ENCODE results near the gene MAEL. TPM values are rescaled to one million over a fixed set of nuclear protein-coding genes. Genes with fewer than 3 reads are reported as not detected.

MAEL gene
- total RNA-seq, 2 donors from 2014 or later: 0.32 to 32.7 TPM

DNA sequence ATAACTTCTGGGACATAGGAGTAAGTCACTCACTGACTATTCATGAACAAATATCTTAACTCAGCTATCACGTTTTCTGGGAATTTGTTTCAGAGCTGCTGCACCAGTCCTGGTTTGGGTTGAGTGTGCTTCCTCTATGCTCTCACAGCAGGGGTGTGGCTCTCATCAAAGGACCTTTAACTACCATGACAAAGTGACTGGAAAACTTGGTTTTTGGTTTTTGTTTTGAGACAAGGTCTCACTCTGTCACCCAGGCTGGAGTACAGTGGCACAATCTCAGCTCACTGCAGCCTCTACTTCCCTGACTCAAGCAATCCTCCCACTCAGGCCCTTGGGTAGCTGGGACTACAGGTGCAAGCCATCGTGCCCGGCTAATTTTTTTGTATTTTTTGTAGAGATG lies 17.8 kb upstream of the MAEL start:
- intact Hi-C loops (cut with DNase I): no loop called here
- H3K27me3 ChIP-seq (replicated peaks; ENCODE audit: insufficient read depth): no peaks in the 10 kb centered on the region
- WGBS: 84% methylated on average over 3 of the region's 3 CpGs

DNA sequence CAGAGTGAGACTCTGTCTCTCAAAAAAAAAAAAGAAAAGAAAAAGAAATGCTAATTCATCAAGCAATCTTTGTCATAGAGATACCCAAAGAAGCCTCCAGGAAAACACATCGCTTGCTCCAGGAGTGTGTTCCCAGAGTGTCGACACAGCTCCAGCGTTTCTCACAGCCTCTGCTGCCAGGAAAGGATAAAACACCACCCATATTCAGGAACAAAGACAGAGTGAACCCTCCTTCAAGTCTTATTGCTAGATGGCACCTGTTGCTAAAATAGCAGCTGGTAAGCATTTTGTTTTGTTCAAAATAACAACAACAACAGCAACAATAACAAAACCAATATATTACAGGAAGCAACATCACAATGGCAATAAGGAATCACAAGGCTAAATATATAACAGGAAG lies 16.9 kb upstream of the MAEL start:
- no peaks in the 10 kb centered on the region for H3K36me3 ChIP-seq
- TF ChIP-seq POLR2AphosphoS5 (IDR thresholded peaks at IDR 0.05): no peak
- H3K27ac ChIP-seq: no peak overlapping the region
- H3K4me1 ChIP-seq (replicated peaks): no peaks in the 10 kb centered on the region
- no peak overlapping the region for H3K4me3 ChIP-seq
- 46% methylated on average over 3 of the region's 3 CpGs for WGBS
- intact Hi-C loops (cut with DNase I): no loop called here
- H3K27me3 ChIP-seq (replicated peaks; ENCODE audit: insufficient read depth): no peaks in the 10 kb centered on the region
- DNase-seq (ENCODE audit: low spot score): no peak
- no peaks in the 10 kb centered on the region for H3K9me3 ChIP-seq

More for the DNA sequence above, 17.8 kb upstream of the MAEL start:
- Histone ChIP-seq H3K4me1 (replicated peaks) (no peaks in the 10 kb centered on the region), H3K4me3 (no peak overlapping the region), H3K9me3 (no peaks in the 10 kb centered on the region), H3K36me3 (no peaks in the 10 kb centered on the region), H3K27ac (no peak overlapping the region)
- no peak for DNase-seq (ENCODE audit: low spot score)
- TF ChIP-seq POLR2AphosphoS5 (IDR thresholded peaks at IDR 0.05) (no peak), POLR2A (IDR thresholded peaks at IDR 0.05) (no peak)
- TF ChIP-seq, protein P1, sequence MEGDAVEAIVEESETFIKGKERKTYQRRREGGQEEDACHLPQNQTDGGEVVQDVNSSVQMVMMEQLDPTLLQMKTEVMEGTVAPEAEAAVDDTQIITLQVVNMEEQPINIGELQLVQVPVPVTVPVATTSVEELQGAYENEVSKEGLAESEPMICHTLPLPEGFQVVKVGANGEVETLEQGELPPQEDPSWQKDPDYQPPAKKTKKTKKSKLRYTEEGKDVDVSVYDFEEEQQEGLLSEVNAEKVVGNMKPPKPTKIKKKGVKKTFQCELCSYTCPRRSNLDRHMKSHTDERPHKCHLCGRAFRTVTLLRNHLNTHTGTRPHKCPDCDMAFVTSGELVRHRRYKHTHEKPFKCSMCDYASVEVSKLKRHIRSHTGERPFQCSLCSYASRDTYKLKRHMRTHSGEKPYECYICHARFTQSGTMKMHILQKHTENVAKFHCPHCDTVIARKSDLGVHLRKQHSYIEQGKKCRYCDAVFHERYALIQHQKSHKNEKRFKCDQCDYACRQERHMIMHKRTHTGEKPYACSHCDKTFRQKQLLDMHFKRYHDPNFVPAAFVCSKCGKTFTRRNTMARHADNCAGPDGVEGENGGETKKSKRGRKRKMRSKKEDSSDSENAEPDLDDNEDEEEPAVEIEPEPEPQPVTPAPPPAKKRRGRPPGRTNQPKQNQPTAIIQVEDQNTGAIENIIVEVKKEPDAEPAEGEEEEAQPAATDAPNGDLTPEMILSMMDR (IDR thresholded peaks at IDR 0.05): no peak

DNA sequence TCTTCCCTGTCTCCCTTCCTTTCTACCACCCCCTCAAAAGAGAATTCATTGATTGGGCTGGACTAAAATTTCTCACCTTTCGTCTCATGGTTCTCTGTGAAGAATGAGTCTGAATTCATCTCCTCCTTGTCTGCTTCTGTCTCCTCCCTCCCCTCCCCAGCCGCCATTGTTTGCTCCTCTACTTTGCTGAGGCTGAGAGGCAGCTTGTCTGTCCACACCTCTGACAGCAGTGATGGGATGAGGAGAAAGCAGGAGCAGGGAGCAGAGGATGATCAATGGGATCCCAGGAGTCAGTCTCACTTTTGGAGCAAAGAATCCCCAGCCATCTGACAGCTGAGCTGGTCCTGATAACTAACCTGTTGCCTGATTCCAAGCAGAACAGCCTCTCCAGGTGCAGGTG lies 16.3 kb upstream of the MAEL start:
- no peak for DNase-seq (ENCODE audit: low spot score)
- Histone ChIP-seq H3K4me3 (no peak overlapping the region), H3K9me3 (no peaks in the 10 kb centered on the region), H3K36me3 (no peaks in the 10 kb centered on the region), H3K4me1 (replicated peaks) (no peaks in the 10 kb centered on the region), H3K27me3 (replicated peaks; ENCODE audit: insufficient read depth) (no peaks in the 10 kb centered on the region), H3K27ac (no peak overlapping the region)
- 48% methylated on average over 2 of the region's 2 CpGs for WGBS
- intact Hi-C loops (cut with DNase I): no loop called here
- TF ChIP-seq POLR2AphosphoS5 (IDR thresholded peaks at IDR 0.05): no peak
- no peak for TF ChIP-seq POLR2A (IDR thresholded peaks at IDR 0.05)
- TF ChIP-seq, protein P1 (IDR thresholded peaks at IDR 0.05): no peak

DNA sequence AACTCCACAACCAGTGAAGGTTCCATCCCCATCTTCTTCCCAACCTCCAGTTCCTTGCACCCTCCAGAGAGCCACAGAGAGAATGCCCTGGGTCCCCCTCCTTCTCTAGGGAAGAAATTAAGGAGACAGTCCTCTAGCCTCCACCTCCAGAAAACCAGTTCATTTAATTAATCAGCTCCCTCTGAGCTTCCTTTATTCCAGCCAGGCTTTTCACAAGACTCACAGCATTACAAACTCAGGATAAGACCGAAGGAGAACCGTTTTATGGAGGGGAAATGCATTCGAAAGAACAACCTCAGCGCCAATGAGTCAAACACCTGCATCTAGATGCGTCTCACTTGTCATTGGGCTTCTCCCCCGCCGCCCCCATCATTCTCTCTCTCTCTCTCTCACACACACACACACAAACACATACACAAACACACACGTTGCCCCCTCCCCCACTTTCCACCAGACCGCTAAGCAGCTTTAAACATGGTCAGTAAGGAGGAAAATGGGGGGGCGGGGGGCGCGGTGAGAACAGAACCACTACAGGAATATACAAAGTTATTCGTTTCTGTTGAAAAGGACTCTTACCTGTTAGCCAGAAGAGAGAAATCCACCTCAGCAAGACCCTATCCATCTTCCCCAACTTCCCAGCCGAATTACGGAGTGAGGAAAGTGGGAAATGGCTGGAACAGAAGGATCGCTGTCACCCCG lies 14.3 kb upstream of the MAEL start:
- TF ChIP-seq POLR2A (IDR thresholded peaks at IDR 0.05): no peak
- TF ChIP-seq, protein P1 (IDR thresholded peaks at IDR 0.05): no peak
- Histone ChIP-seq H3K4me1 (replicated peaks) (no peaks in the 10 kb centered on the region), H3K36me3 (no peaks in the 10 kb centered on the region), H3K4me3 (peak overlapping the region; percentile 57 to 60), H3K27ac (no peak overlapping the region), H3K9me3 (no peaks in the 10 kb centered on the region), H3K27me3 (replicated peaks; ENCODE audit: insufficient read depth) (no peaks in the 10 kb centered on the region)
- intact Hi-C loops (cut with DNase I): no loop called here
- WGBS: 1% methylated on average over 17 of the region's 17 CpGs
- no peak for DNase-seq (ENCODE audit: low spot score)

DNA sequence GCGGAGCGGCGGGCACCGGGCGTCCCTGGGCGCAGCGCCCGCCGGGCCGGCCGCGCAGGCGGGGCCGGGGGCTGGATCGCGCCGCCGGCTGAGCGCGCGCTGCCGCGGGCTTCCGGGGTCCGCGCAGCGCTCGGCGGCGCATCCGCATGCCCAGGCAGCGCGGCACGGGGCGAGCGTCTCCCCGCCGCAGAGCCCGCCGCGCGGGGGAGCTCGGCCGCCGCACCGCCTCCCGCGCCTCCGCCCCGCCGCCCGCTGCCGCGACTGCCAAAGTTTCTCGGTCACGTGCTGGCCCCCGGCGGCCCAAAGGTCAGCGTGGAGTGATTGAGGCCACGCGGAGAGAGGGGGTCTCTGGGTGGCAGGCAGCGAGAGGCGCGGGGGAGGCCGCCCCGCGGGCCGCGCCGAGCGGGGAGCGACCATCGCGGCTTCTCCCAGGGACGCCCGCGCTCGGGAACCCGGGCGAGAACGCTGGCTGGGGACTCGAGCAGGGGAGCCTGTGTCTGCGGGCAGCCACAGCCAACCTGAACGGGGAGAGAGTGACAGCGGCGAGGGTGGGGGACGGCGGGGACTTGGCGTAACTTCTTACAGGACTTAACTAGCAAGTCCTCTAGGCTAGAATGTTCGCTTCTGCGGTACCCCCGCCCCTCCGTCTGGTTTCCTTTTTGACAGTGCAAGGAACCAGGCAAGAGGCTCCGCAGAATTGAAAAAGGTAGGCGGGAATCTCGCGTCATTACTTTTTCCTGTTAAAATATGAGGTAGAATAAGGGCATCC lies 13.5 kb upstream of the MAEL start, which contains the start of gene ILDR2:
Gene ILDR2, minus strand, starts transcription at position 180 of the 769 bp plus-strand sequence. CDS start 272 bp downstream, outside the sequence.
- Histone ChIP-seq H3K36me3 (no peaks in the 10 kb centered on the region), H3K27me3 (replicated peaks; ENCODE audit: insufficient read depth) (no peaks in the 10 kb centered on the region), H3K9me3 (no peaks in the 10 kb centered on the region), H3K4me1 (replicated peaks) (no peaks in the 10 kb centered on the region), H3K27ac (peak within 1 kb of the TSS; percentile 62 to 74), H3K4me3 (peak within 1 kb of the TSS; percentile 57 to 60)
- TF ChIP-seq, protein P1 (IDR thresholded peaks at IDR 0.05): peak in 1 of 4 experiments; percentile 15
- no peak for TF ChIP-seq POLR2AphosphoS5 (IDR thresholded peaks at IDR 0.05)
- TF ChIP-seq POLR2A (IDR thresholded peaks at IDR 0.05): no peak
- WGBS: under 1% methylated on average over 48 of the region's 97 CpGs
- intact Hi-C loops (cut with DNase I): no loop called here
- DNase-seq (ENCODE audit: low spot score): peak; percentile 41

Data from prostate gland (tissue), 2 donors.